ENCODE results near the gene MED13L. TPM values are rescaled to one million over a fixed set of nuclear protein-coding genes. Genes with fewer than 3 reads are reported as not detected.

The MED13L gene
- total RNA-seq, 4 donors from 2014 or later = 168 to 349 (median 246) TPM

DNA sequence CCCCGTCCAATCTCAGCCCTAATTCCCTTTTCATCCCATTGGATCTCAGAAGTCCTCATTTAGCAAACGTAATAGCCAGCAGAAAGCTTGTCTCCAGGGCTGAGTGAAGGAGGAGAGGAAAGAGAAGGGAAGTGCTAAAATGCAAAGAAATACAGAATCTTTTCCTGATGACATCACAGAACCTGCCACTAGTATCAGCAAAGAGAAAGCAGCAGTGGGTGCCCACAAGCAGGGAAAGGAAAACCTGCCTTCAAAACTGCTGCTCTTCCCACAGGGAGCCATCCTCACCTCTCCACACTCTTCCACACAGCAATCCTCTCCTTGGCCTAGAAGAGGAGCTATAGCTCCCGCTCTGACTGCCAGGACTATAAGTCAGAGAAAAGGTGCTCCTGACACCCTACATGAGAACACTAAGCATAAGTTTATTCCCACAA lies 11.3 kb downstream of the MED13L start:
- no peak for TF ChIP-seq POLR2A (IDR thresholded peaks at IDR 0.05)
- TF ChIP-seq, protein P1, sequence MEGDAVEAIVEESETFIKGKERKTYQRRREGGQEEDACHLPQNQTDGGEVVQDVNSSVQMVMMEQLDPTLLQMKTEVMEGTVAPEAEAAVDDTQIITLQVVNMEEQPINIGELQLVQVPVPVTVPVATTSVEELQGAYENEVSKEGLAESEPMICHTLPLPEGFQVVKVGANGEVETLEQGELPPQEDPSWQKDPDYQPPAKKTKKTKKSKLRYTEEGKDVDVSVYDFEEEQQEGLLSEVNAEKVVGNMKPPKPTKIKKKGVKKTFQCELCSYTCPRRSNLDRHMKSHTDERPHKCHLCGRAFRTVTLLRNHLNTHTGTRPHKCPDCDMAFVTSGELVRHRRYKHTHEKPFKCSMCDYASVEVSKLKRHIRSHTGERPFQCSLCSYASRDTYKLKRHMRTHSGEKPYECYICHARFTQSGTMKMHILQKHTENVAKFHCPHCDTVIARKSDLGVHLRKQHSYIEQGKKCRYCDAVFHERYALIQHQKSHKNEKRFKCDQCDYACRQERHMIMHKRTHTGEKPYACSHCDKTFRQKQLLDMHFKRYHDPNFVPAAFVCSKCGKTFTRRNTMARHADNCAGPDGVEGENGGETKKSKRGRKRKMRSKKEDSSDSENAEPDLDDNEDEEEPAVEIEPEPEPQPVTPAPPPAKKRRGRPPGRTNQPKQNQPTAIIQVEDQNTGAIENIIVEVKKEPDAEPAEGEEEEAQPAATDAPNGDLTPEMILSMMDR (IDR thresholded peaks at IDR 0.05) = no peak
- WGBS, 2 donors = 77 to 82% methylated on average over 3 of the region's 3 CpGs

GRCh38 chr12:116265351-116266147 lies 11.9 kb downstream of the MED13L start:
- H3K4me3 ChIP-seq (replicated peaks in 1 of 3) = no peak overlapping the region
- peaks cover 51 to 68% of the 10 kb centered on the region in 2 donors for H3K4me1 ChIP-seq
- H3K36me3 ChIP-seq = no peaks in the 10 kb centered on the region
- 87 to 90% methylated on average over 7 of the region's 7 CpGs for WGBS, 2 donors
- TF ChIP-seq, protein P1 (IDR thresholded peaks at IDR 0.05) = no peak
- TF ChIP-seq POLR2A (IDR thresholded peaks at IDR 0.05) = no peak
- no peak overlapping the region for H3K27ac ChIP-seq
- no peaks in the 10 kb centered on the region for H3K9me3 ChIP-seq
- intact Hi-C loops (cut with DNase I) = no loop called here
- no peaks in the 10 kb centered on the region for H3K27me3 ChIP-seq
- DNase-seq = no peak

More for the DNA sequence above, 11.3 kb downstream of the MED13L start:
- Histone ChIP-seq H3K9me3 (no peaks in the 10 kb centered on the region), H3K4me1 (peaks cover 51 to 63% of the 10 kb centered on the region in 2 donors), H3K27me3 (no peaks in the 10 kb centered on the region), H3K4me3 (replicated peaks in 1 of 3) (no peak overlapping the region), H3K36me3 (no peaks in the 10 kb centered on the region), H3K27ac (no peak overlapping the region)
- DNase-seq = no peak
- intact Hi-C loops (cut with DNase I) = no loop called here

GRCh38 chr12:116264525-116265070 lies 12.9 kb downstream of the MED13L start:
- no peak overlapping the region for H3K27ac ChIP-seq
- H3K4me1 ChIP-seq = peaks cover 51 to 72% of the 10 kb centered on the region in 2 donors
- no peak for TF ChIP-seq POLR2A (IDR thresholded peaks at IDR 0.05)
- TF ChIP-seq, protein P1 (IDR thresholded peaks at IDR 0.05) = no peak
- 73 to 82% methylated on average over 2 of the region's 2 CpGs for WGBS, 2 donors
- H3K4me3 ChIP-seq (replicated peaks in 1 of 3) = no peak overlapping the region
- H3K27me3 ChIP-seq = no peaks in the 10 kb centered on the region
- no peaks in the 10 kb centered on the region for H3K9me3 ChIP-seq
- no peak for DNase-seq
- no peaks in the 10 kb centered on the region for H3K36me3 ChIP-seq
- intact Hi-C loops (cut with DNase I) = no loop called here

- intact Hi-C loops (cut with DNase I) = no loop called here
- WGBS, 2 donors = 24 to 44% methylated on average over 2 of the region's 2 CpGs
- Histone ChIP-seq H3K4me1 (peaks cover 51 to 75% of the 10 kb centered on the region in 2 donors), H3K4me3 (replicated peaks in 1 of 3) (no peak overlapping the region), H3K27ac (no peak overlapping the region), H3K9me3 (no peaks in the 10 kb centered on the region), H3K27me3 (no peaks in the 10 kb centered on the region), H3K36me3 (no peaks in the 10 kb centered on the region)
- DNase-seq = no peak
- TF ChIP-seq, protein P1 (IDR thresholded peaks at IDR 0.05) = no peak
- no peak for TF ChIP-seq POLR2A (IDR thresholded peaks at IDR 0.05)
Measured at GRCh38 chr12:116263844-116264243, 13.6 kb downstream of the MED13L start.

GRCh38 chr12:116263431-116263830 lies 14.1 kb downstream of the MED13L start:
- H3K27me3 ChIP-seq = no peaks in the 10 kb centered on the region
- H3K4me3 ChIP-seq (replicated peaks in 1 of 3) = no peak overlapping the region
- TF ChIP-seq POLR2A (IDR thresholded peaks at IDR 0.05) = no peak
- TF ChIP-seq, protein P1 (IDR thresholded peaks at IDR 0.05) = no peak
- 48 to 61% methylated on average over 1 of the region's 1 CpG for WGBS, 2 donors
- H3K36me3 ChIP-seq = no peaks in the 10 kb centered on the region
- H3K4me1 ChIP-seq = peaks cover 51 to 74% of the 10 kb centered on the region in 2 donors
- no peaks in the 10 kb centered on the region for H3K9me3 ChIP-seq
- no peak overlapping the region for H3K27ac ChIP-seq
- DNase-seq = no peak
- intact Hi-C loops (cut with DNase I) = no loop called here

Measured in thyroid gland (tissue), 4 donors.